Suppressor macrophage treated with lipopolysaccharide for 1 hour (primary cell): ENCODE data around the gene EFEMP1.

Experiments
- DNase-seq, 3 donors: peaks; one replicate each; pipeline ENCODE4 v3.0.0-alpha.2; 2020 to 2022

Gene EFEMP1

DNA sequence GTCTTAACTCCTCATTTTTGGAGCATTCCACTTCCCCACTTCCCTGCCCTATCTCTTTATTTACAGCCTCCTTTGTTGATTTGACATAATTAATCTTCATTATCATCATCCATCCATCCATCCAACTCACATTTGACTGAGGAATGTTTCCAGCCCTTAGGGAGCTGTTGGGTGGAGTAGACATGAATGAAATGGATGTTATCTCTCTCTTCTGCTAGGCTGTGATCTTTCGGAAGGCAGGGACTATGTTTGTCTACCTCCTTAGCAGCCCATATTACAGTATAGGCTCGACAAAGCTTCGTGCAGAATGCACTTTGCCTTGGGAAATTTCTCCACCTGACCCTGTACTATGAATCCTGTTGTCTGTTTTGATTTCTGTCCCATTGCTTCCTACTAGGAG lies 7.7 kb upstream of the EFEMP1 start:
- no peak for DNase-seq

DNA sequence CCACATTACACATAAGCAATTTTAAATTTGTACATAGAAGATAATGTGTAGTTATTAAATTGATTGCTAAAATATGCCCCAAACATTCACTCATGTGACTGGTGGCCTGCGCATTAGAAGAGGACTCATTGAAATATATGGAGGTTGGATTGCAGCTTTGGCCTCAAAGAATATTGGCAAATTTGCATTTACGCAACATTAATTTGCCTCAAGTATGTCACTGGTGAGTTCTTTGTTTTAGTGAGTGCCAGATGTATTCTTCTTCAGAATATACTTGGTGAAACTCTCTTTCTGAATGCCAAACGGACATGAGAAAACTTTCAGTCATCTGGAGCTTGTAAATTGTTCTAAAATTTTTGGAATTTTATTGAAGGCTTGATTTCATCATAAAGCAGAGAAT lies 5.9 kb upstream of the EFEMP1 start:
- DNase-seq = no peak

- no peak for DNase-seq
These were observed 3.4 kb upstream of the EFEMP1 start for GRCh38 chr2:55926974-55927373.

GRCh38 chr2:55926246-55926645 lies 2.7 kb upstream of the EFEMP1 start:
- DNase-seq = no peak

- DNase-seq = no peak
These were observed 370 bp upstream of the EFEMP1 start for GRCh38 chr2:55923982-55924321.

- no peak for DNase-seq
These were observed 1.2 kb downstream of the EFEMP1 start for GRCh38 chr2:55922291-55922907.

GRCh38 chr2:55919574-55919973 lies 4.0 kb downstream of the EFEMP1 start:
- DNase-seq = no peak

DNA sequence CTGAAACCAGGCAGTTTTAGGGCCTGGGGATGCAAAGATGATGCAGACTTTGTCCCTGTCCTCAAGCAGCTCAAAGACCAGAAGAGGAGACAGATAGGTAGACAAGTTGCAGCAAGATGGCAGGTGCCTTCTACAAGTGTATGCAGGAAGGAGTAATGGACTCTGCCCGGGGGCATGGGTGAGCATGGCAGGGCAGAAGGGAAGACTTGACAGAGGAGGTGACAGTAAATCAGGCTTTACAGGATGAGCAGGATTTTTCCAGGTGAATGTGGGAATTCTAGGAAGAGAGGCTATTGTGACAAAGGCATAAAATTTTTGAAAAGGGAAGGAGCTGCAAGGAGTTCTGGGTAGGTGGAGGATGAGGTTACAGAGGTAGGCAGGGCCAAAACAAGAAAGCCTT lies 4.7 kb downstream of the EFEMP1 start:
- no peak for DNase-seq

DNA sequence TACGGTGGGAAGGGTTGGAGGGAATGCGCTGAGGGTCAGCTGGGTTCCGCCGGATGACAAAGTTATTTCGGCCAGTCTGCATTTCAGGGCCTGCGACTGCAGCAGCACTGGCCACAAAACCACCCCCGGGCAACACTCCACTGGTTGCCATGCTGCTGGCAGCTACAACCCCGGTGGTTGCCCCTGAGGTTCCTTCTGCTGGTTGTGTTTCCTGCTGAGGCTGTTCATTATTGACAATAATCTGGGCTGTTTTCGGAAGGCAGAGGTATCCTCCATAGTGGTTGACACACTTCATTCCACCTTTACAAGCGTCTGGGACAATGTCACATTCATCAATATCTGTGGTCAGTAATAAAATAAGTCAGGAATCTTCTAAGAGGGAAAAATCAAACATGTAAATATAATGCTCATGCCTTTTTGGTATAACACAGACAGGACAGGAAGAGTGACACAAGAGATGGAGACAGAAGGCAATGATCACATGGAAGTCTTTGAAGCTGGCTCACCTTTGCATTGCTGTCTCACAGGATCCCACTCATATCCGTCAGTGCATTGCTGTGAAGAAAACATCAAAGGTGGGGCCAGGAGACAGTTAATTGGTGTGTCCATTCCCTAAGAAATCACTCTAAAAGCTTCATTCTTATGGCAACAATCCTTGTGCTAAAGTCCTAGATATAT lies 5.7 kb downstream of the EFEMP1 start:
- no peak for DNase-seq

DNA sequence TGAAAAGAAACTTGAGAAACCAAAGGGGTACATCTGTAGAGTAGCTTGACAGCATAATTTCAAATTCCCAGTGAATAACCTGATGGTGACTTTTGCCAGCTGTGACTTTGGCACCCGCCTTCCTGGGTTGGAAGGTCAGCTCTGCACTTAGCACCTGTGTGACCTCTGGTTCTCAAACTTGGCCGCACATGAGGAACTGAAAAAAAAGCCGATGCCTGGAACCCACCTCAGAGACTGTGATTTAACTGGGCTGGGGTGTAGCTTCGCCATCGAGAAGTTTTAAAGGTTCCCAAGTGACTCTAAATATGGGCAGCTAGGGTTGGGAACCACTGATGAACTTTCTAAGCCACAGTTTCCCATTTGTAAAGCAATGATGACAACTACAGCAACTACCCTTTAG lies 6.5 kb downstream of the EFEMP1 start:
- DNase-seq = no peak

GRCh38 chr2:55916473-55917049 lies 7.0 kb downstream of the EFEMP1 start:
- DNase-seq = no peak

DNA sequence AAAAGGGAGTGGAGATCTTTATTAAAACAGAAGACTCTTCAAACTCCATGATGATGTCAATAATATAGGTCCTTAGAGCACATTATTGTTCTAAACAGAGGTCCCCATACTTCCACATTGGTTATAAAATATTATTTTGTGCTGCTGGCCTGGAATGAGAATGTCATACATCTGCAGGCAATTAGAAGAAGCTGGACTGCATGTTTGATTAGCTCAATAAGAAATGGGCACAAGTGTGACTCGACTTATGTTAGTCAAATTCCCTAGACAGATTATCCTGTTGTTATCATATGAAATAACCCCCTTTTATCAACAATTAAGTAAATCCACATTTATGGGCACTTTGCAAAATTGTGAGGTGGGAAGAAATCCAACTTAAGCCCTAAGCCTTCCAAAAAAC lies 8.8 kb downstream of the EFEMP1 start:
- DNase-seq = no peak

GRCh38 chr2:55912926-55913325 lies 10.7 kb downstream of the EFEMP1 start:
- no peak for DNase-seq

DNA sequence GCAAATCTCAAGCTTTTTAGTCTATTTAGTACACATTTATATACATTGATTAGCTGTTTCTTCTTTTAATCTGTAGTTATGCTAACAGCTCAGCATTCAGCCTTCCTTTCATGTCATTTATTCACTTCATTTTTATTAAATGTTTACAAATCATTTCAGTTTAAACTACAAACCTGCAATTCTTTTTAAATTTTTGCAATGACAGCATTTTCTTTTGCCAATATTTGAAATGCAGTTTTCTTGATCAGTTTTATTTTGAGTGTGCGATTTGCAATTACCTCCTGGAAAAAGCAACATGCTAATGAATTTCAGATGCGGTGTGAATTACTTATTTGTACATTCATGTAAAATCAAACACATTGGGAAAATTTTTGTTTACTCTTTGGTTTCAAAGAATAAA lies 13.5 kb downstream of the EFEMP1 start:
- DNase-seq = no peak

DNA sequence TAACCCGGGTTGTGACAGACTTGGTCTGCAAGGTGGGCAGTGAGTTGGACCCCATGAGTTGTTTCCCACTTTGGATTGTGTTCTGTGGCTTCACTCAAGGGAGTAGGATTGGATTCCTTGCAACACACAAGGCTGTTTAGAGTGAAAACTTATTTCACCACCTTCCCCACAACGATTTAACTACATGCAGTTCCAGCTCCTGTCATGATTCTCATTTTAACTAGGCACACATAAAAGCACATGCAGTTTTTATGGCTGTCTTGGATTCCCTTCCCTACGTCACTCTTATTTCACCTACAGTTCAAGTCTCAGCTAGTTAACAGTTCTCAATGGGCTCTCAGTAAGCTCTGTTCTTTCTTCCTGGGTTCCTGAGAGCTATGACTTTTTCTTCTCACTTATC lies 15.9 kb downstream of the EFEMP1 start:
- DNase-seq = no peak

GRCh38 chr2:55906993-55907392 lies 16.6 kb downstream of the EFEMP1 start:
- no peak for DNase-seq

DNA sequence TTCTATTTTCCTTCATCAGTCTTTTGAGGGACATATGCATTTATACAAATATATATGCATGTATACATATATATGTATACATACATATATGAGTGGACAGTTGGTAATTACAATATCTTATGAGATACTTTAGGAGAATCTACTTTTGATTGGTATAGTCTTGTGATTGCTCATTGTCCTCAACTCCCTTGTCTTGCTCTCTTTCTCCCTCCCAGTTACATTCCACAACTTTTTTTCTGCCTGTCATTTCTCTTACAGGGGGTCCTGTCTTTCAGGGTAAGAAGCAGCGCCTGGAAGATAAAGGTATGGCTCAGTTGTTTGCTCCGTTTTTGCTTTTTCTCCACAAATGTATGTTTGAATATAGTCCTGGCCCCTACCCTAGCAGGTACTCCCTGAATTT lies 19.9 kb downstream of the EFEMP1 start:
- no peak for DNase-seq

GRCh38 chr2:55902971-55903370 lies 20.6 kb downstream of the EFEMP1 start:
- no peak for DNase-seq

DNA sequence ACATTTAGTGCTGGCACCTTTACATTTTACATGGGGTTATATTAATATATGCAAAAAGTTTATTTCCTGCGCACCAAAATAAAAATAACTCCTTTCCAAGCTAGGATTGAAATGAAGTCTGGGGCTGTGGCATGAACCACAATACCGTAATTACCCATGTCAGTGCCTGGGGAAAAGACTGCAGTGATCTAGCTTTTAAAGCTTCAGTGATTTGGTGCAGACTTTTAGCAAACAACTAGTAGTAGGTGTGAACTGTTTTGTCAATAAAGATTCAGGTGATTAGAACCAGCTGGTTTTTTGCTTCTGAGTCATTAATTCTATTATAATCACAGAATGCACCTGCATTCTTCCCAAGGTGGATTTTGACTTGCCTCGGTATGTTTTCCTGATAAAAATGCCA lies 21.2 kb downstream of the EFEMP1 start:
- no peak for DNase-seq

- DNase-seq = no peak
These were observed 21.6 kb downstream of the EFEMP1 start for GRCh38 chr2:55901941-55902340.

DNA sequence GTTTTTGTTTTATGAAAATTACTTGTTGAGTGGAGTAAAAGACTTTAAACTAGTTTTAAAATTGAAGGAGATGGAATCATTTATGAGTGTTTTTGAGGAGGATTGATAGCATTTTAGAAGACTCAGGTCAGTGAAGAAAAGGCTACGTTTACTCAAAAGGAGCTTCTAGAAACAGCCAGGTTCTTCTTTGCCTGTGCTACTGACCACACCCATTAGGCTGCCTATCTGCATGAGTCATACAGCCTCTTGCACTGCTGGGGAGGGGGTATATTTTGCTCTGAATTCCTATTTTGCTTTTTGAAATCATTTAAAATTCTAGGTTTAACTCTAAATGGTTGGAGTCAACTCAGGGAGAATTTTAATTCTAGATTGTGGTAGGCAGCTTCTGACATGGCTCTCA lies 22.3 kb downstream of the EFEMP1 start:
- DNase-seq = no peak

DNA sequence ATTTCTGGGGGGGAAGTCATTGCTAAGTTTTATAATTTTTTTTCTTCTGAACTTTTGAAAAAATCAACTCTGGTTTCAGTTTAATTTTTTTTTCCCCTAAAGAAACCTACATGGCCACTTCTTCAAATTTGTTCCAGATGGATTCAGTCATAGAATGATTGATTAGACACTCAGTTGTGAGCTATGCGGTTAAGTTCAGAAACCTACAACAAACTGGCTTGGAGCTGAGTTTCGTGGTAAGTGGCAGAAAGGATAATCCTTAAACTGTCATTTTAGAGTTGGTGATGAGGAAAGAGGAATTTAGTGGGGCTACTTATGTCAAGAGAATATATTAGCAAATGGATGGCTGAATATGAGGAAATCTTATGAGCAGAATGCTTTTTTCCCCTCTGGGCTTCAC lies 23.7 kb downstream of the EFEMP1 start:
- DNase-seq = no peak

GRCh38 chr2:55898386-55899040 lies 25.1 kb downstream of the EFEMP1 start:
- no peak for DNase-seq

DNA sequence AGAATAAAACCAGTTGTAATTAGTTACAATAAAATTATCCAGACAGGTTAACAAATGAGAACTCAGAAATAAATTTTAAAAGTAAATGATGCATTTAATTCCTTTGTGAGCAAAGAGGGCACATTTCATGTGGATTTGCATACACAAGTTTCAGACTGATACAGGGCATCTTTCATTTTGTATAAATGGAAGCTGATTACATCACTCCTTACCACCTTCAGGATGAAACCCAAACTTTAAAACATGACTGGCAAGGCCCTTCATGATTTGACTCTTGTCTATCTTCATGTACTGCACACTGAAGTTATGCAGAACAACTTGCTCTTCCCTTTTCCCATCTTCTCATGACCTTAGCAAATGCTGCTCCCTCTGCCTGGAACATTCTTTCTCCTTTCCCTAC lies 26.9 kb downstream of the EFEMP1 start:
- no peak for DNase-seq
